Lower leg skin (tissue), 4 donors: Measurements from ENCODE around the gene C6orf141. TPM values are rescaled to one million over a fixed set of nuclear protein-coding genes. Genes with fewer than 3 reads are reported as not detected.

Experiments
- DNase-seq, 2 donors: peaks; one replicate each; pipeline ENCODE4 v3.0.0-alpha.2; 2019; ENCODE audit warnings: low spot score in 2 of 2
- H3K4me3 ChIP-seq: fragments of 200-600 bp; sonication (generic); 2 replicates; pipeline ENCODE4 v1.5.1; 2017; ENCODE audit warnings: mild to moderate bottlenecking, low read depth; ENCODE audit not compliant: poor library complexity, severe bottlenecking
- CTCF ChIP-seq, 3 donors: fragments of 450-650 bp; IDR thresholded peaks; one replicate each; pipeline ENCODE4 v1.5.1; 2016; ENCODE audit warnings: antibody characterized with exemption in 3 of 3, mild to moderate bottlenecking in 3 of 3, moderate library complexity in 2 of 3
- POLR2A ChIP-seq, 2 donors: fragments of 450-650 bp; IDR thresholded peaks; one replicate each; pipeline ENCODE4 v1.6.1; 2016 to 2017; ENCODE audit warnings: antibody characterized with exemption in 2 of 2, mild to moderate bottlenecking in 1 of 2, moderate library complexity in 1 of 2
- WGBS, 2 donors: methylation state at CpG; one replicate each; pipeline ENCODE4 v1.1.5; 2018; 5-methylcytosine and 5-hydroxymethylcytosine counted together
- intact Hi-C: fragments of 100-400 bp; cut with DNase I; formaldehyde crosslinking; loops from one replicate; pipeline ENCODE4 v1.15.0; 2023; ENCODE audit warnings: low total_unique reads
- total RNA-seq, 4 donors: library from RNA; depleted of rRNA; stranded (reverse); fragments of >200 nt; gene quantifications; one replicate each; pipeline ENCODE4 v1.1.0, GENCODE V29; 2016

Gene C6orf141
- total RNA-seq, 4 donors from 2014 or later: 4.2 to 25.6 (median 9.5) TPM

DNA sequence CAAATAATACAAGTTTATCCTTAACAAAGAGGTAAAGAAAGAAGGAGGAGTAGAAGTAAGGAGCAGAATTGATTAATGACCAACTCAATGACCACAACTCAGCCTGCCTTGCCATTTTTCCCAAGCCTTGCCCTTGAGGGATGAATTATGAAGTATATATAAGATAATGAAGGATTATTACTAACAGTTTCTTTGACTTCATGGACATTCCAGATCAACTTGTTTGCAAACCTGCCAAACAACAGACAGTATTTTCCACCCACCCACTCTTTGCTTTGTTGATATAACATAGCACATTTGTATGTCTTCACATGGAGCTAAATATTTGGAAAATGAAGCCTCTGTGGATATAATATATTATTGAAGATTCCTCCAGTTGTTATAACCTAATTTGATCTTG, 9.9 kb upstream of the C6orf141 start:
- no peak for DNase-seq
- no peak overlapping the region for H3K4me3 ChIP-seq
- intact Hi-C loops: no loop called here
- TF ChIP-seq CTCF (IDR thresholded peaks at IDR 0.05) (no peak), POLR2A (IDR thresholded peaks at IDR 0.05) (no peak)

- intact Hi-C loops: no loop called here
- H3K4me3 ChIP-seq: no peak overlapping the region
- TF ChIP-seq CTCF (IDR thresholded peaks at IDR 0.05) (no peak), POLR2A (IDR thresholded peaks at IDR 0.05) (no peak)
- WGBS, 2 donors: 25 to 28% methylated on average over 1 of the region's 1 CpG
- no peak for DNase-seq
These were observed 9.2 kb upstream of the C6orf141 start for GRCh38 chr6:49541210-49541724.

GRCh38 chr6:49541936-49542335, 8.5 kb upstream of the C6orf141 start:
- 58 to 61% methylated on average over 3 of the region's 3 CpGs for WGBS, 2 donors
- intact Hi-C loops: no loop called here
- no peak for DNase-seq
- H3K4me3 ChIP-seq: no peak overlapping the region
- no peak for TF ChIP-seq POLR2A (IDR thresholded peaks at IDR 0.05)
- no peak for TF ChIP-seq CTCF (IDR thresholded peaks at IDR 0.05)

DNA sequence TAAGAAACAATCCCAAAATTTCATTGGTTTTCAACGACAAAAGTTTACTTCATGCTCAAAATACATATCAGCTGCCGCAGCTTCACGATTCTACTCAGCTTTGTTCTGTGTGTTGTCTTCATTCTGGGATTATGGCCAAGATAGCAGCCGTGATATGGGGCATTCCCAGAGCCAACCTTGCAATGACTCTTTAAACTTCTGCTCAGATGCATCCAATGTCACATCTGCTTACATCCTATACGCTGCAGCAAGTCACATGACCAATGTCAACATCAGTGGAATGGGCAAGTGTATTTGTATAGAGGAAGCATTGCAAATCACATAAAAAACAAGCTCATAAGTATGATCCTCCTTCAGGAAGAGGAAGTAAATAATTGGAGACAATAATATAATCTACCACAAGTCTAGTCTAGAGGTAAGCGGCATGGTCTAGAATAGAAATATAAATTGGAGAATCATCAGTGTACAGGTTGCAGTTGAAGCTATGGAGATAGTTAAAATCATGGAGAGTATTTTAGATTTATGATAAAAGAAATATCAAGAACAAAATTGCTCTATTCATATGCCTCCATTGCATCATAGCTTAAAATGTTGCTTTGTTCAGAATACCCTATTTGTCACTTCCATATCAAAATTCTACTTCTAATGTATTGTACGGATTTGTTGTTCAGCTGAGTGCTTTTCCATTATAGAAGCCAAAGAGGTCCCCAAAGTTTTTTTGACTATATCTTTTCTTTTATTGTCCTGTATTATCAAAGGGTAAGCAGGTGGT, 7.2 kb upstream of the C6orf141 start:
- TF ChIP-seq CTCF (IDR thresholded peaks at IDR 0.05): no peak
- no peak for TF ChIP-seq POLR2A (IDR thresholded peaks at IDR 0.05)
- no peak overlapping the region for H3K4me3 ChIP-seq
- DNase-seq: no peak
- intact Hi-C loops: no loop called here
- WGBS, 2 donors: 66 to 72% methylated on average over 7 of the region's 7 CpGs

- no peak overlapping the region for H3K4me3 ChIP-seq
- no peak for DNase-seq
- intact Hi-C loops: no loop called here
- TF ChIP-seq CTCF (IDR thresholded peaks at IDR 0.05) (no peak), POLR2A (IDR thresholded peaks at IDR 0.05) (no peak)
- 67 to 76% methylated on average over 1 of the region's 1 CpG for WGBS, 2 donors
These were observed 4.1 kb upstream of the C6orf141 start for GRCh38 chr6:49546331-49546730.
